DND-41 (cell line): ENCODE results near the gene BCL2L13.

Experiments
- ATAC-seq: fragments of 200-7000 bp; cut with Tn5 transposase; 3 replicates; pipeline ENCODE4 v1.9.1; 2021; ENCODE audit warnings: low read depth; ENCODE audit not compliant: insufficient read depth
- DNase-seq: peaks from one replicate; pipeline ENCODE4 v3.0.0-alpha.2; 2020
- H2AFZ ChIP-seq: 2 replicates; pipeline ENCODE4 v1.6.0; 2012; ENCODE audit warnings: low read depth, low read length
- H3K27ac ChIP-seq: 2 replicates; pipeline ENCODE4 v1.5.1; 2012; ENCODE audit warnings: low read length, inconsistent platforms
- H3K27me3 ChIP-seq: fragments of 200-600 bp; sonication (generic); 2 replicates; pipeline ENCODE4 v1.6.0; 2012; ENCODE audit warnings: low read length, mild to moderate bottlenecking, inconsistent platforms; ENCODE audit not compliant: insufficient read depth, poor library complexity
- H3K36me3 ChIP-seq: 2 replicates; pipeline ENCODE4 v1.5.1; 2012; ENCODE audit warnings: low read length, inconsistent platforms; ENCODE audit not compliant: insufficient read depth
- H3K4me1 ChIP-seq: 2 replicates; pipeline ENCODE4 v1.5.1; 2012; ENCODE audit warnings: mild to moderate bottlenecking, low read length; ENCODE audit not compliant: insufficient read depth
- H3K4me2 ChIP-seq: 2 replicates; pipeline ENCODE4 v1.6.0; 2012; ENCODE audit warnings: mild to moderate bottlenecking, moderate library complexity, low read length, inconsistent platforms; ENCODE audit not compliant: insufficient read depth
- H3K4me3 ChIP-seq, 2 experiments: fragments of 200-600 bp in 1 of 2; shearing (Covaris generic) in 1 of 2; 2 replicates each; pipeline ENCODE4 v1.5.1; 2012 to 2016; ENCODE audit warnings: inconsistent platforms in 2 of 2, low read length in 2 of 2, mild to moderate bottlenecking in 2 of 2, low read depth in 1 of 2, moderate library complexity in 1 of 2
- H3K79me2 ChIP-seq: 2 replicates; pipeline ENCODE4 v1.6.0; 2012; ENCODE audit warnings: low read length, inconsistent platforms; ENCODE audit not compliant: insufficient read depth
- H3K9ac ChIP-seq: 2 replicates; pipeline ENCODE4 v1.6.0; 2012; ENCODE audit warnings: low read depth, mild to moderate bottlenecking, inconsistent platforms, low read length, moderate library complexity
- H3K9me3 ChIP-seq: 2 replicates; pipeline ENCODE4 v1.5.1; 2012; ENCODE audit warnings: low read length, moderate library complexity, mild to moderate bottlenecking, inconsistent platforms; ENCODE audit not compliant: insufficient read depth, severe bottlenecking
- H4K20me1 ChIP-seq: 2 replicates; pipeline ENCODE4 v1.6.0; 2012; ENCODE audit warnings: low read length; ENCODE audit not compliant: insufficient read depth
- EZH2 ChIP-seq: IDR thresholded peaks from 3 replicates; pipeline ENCODE4 v1.6.1; 2012; ENCODE audit warnings: borderline replicate concordance, low read depth, mild to moderate bottlenecking, moderate library complexity, low read length, inconsistent platforms; ENCODE audit not compliant: severe bottlenecking
- TF ChIP-seq, protein P1 (sequence below): IDR thresholded peaks from 2 replicates; pipeline ENCODE4 v1.5.1; 2012; ENCODE audit warnings: borderline replicate concordance, low read length, moderate library complexity, mild to moderate bottlenecking; ENCODE audit not compliant: poor library complexity, severe bottlenecking; ENCODE audit errors: extremely low read depth

BCL2L13 gene

GRCh38 chr22:17628406-17629172 lies 10.0 kb upstream of the BCL2L13 start, which contains the start of gene ATP6V1E1:
Gene ATP6V1E1, minus strand, starts transcription at chr22:17628749. Its CDS starts 114 bp downstream, at chr22:17628635.
- peaks cover 28% of the 10 kb centered on the region for H3K4me1 ChIP-seq
- peak within 1 kb of the TSS; percentile 64 for H3K4me2 ChIP-seq
- peaks cover 6% of the 10 kb centered on the region; the same call in 1 of the 2 replicates for H4K20me1 ChIP-seq
- H3K79me2 ChIP-seq, result peaks cover 62% of the 10 kb centered on the region
- peak within 1 kb of the TSS; percentile 88 to 91 for H3K4me3 ChIP-seq
- H3K27ac ChIP-seq, result peak within 1 kb of the TSS; percentile 90
- peak within 1 kb of the TSS; percentile 97 for H2AFZ ChIP-seq
- H3K36me3 ChIP-seq, result peaks cover 6% of the 10 kb centered on the region; the same call in 1 of the 2 replicates
- H3K9me3 ChIP-seq, result no peaks in the 10 kb centered on the region
- H3K9ac ChIP-seq, result peak within 1 kb of the TSS; percentile 81
- TF ChIP-seq EZH2, result no peak
- TF ChIP-seq, protein P1, sequence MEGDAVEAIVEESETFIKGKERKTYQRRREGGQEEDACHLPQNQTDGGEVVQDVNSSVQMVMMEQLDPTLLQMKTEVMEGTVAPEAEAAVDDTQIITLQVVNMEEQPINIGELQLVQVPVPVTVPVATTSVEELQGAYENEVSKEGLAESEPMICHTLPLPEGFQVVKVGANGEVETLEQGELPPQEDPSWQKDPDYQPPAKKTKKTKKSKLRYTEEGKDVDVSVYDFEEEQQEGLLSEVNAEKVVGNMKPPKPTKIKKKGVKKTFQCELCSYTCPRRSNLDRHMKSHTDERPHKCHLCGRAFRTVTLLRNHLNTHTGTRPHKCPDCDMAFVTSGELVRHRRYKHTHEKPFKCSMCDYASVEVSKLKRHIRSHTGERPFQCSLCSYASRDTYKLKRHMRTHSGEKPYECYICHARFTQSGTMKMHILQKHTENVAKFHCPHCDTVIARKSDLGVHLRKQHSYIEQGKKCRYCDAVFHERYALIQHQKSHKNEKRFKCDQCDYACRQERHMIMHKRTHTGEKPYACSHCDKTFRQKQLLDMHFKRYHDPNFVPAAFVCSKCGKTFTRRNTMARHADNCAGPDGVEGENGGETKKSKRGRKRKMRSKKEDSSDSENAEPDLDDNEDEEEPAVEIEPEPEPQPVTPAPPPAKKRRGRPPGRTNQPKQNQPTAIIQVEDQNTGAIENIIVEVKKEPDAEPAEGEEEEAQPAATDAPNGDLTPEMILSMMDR, result no peak
- peak; percentile 96 for DNase-seq
- peak; percentile 100 for ATAC-seq
- H3K27me3 ChIP-seq, result no peaks in the 10 kb centered on the region

GRCh38 chr22:17629173-17629489 lies 9.4 kb upstream of the BCL2L13 start:
- no peak for ATAC-seq
- no peaks in the 10 kb centered on the region for H3K27me3 ChIP-seq
- H3K36me3 ChIP-seq, result peaks cover 3% of the 10 kb centered on the region; the same call in 1 of the 2 replicates
- no peak for DNase-seq
- peaks cover 1% of the 10 kb centered on the region; the same call in 1 of the 2 replicates for H4K20me1 ChIP-seq
- peak overlapping the region; percentile 81 for H3K9ac ChIP-seq
- H3K4me2 ChIP-seq, result peak overlapping the region; percentile 64
- H3K27ac ChIP-seq, result peak overlapping the region; percentile 90
- no peaks in the 10 kb centered on the region for H3K9me3 ChIP-seq
- peak overlapping the region; percentile 88 to 91 for H3K4me3 ChIP-seq
- peaks cover 57% of the 10 kb centered on the region for H3K79me2 ChIP-seq
- H3K4me1 ChIP-seq, result peaks cover 28% of the 10 kb centered on the region
- TF ChIP-seq, protein P1, result no peak
- no peak for TF ChIP-seq EZH2
- peak overlapping the region; percentile 86 for H2AFZ ChIP-seq

DNA sequence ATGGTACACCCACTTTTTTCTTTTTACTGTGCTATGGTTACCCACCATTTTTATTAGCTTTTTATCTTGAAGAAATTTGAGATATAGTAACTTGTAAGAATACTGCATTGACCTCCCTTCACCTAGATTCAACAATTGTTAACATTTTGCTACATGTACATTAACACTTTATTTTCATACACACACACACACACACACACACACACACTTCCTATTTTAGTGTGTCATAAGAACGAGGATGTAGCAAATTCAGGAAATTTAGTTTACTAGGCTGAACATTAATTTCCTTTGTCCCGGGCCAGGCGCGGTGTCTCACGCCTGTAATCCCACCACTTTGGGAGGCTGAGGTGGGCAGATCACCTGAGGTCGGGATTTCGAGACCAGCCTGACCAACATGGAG lies 8.9 kb upstream of the BCL2L13 start:
- Histone ChIP-seq H3K27me3 (no peaks in the 10 kb centered on the region), H3K4me3 (peak overlapping the region; percentile 88 to 91; a peak in 3 of 4 replicates), H4K20me1 (no peaks in the 10 kb centered on the region; the same call in 1 of the 2 replicates), H3K79me2 (peaks cover 51% of the 10 kb centered on the region), H3K9ac (peak overlapping the region; percentile 81), H3K4me1 (peaks cover 28% of the 10 kb centered on the region), H3K27ac (peak overlapping the region; percentile 90; the same call in 1 of the 2 replicates), H3K9me3 (no peaks in the 10 kb centered on the region), H2AFZ (peak overlapping the region; percentile 86; the same call in 1 of the 2 replicates), H3K4me2 (peak overlapping the region; percentile 64), H3K36me3 (no peaks in the 10 kb centered on the region; the same call in 1 of the 2 replicates)
- DNase-seq (no peak), ATAC-seq (no peak)
- TF ChIP-seq, protein P1, result no peak
- no peak for TF ChIP-seq EZH2
